ENCODE measurements around the gene ZNF99.
"Not testable (repeated sequence)": the region's sequence is repeated elsewhere in the genome, so short reads cannot be mapped to it uniquely, and the experiment has no call there.

The ZNF99 gene

GRCh38 chr19:22783651-22784410 lies at the start of gene ZNF99:
ZNF99 (minus strand) TSS chr19:22784151; CDS start chr19:22784016, 135 bp downstream.
- no peak for DNase-seq

- DNase-seq = no peak
Measured at GRCh38 chr19:22832031-22832762, 48.2 kb upstream of the ZNF99 start, which contains the start of gene ZNF723. ZNF723 (plus strand) TSS chr19:22832291; CDS start chr19:22832380, 89 bp downstream.

- DNase-seq = no peak
Measured at GRCh38 chr19:22831211-22831610, 47.3 kb upstream of the ZNF99 start.

GRCh38 chr19:22814124-22814523 lies 30.2 kb upstream of the ZNF99 start:
- no peak for DNase-seq

- DNase-seq = no peak
Measured at GRCh38 chr19:22807061-22807835, 23.3 kb upstream of the ZNF99 start.

GRCh38 chr19:22806418-22806817 lies 22.5 kb upstream of the ZNF99 start:
- DNase-seq = no peak

- no peak for DNase-seq
Measured at GRCh38 chr19:22797040-22797439, 13.1 kb upstream of the ZNF99 start.

- not testable (repeated sequence) for DNase-seq
Measured at GRCh38 chr19:22792863-22793262, 8.9 kb upstream of the ZNF99 start.

GRCh38 chr19:22735911-22736645 lies 47.9 kb downstream of the ZNF99 start:
- no peak for DNase-seq

GRCh38 chr19:22733691-22734090 lies 50.3 kb downstream of the ZNF99 start:
- DNase-seq = no peak

GRCh38 chr19:22728214-22728613 lies 55.7 kb downstream of the ZNF99 start:
- not testable (repeated sequence) for DNase-seq

GRCh38 chr19:22721533-22721932 lies 62.4 kb downstream of the ZNF99 start:
- DNase-seq = not testable (repeated sequence)

- no peak for DNase-seq
Measured at GRCh38 chr19:22708983-22709382, 75.0 kb downstream of the ZNF99 start.

GRCh38 chr19:22703096-22703495 lies 80.9 kb downstream of the ZNF99 start:
- DNase-seq = not testable (repeated sequence)

- DNase-seq = not testable (repeated sequence)
Measured at GRCh38 chr19:22702661-22703060, 81.3 kb downstream of the ZNF99 start.

Measured in NCI-H2081 (cell line).